Retinal pigment epithelial cell (primary cell): ENCODE results near the gene CRISPLD2.

Experiments
- DNase-seq: peaks from one replicate; pipeline ENCODE4 v3.0.0-alpha.2; 2010; ENCODE audit warnings: low read depth
- H3K4me3 ChIP-seq: 2 replicates; pipeline ENCODE4 v1.5.1; 2011; ENCODE audit warnings: mild to moderate bottlenecking, low read length, control low read depth, moderate library complexity
- CTCF ChIP-seq: conservative IDR thresholded peaks from 2 replicates; pipeline ENCODE4 v1.5.1; 2011; ENCODE audit warnings: low read depth, low read length, control low read depth, inconsistent platforms

Gene CRISPLD2

GRCh38 chr16:84914273-84914672 is 94.5 kb downstream of the CRISPLD2 start:
- no peak for TF ChIP-seq CTCF
- no peak for DNase-seq
- H3K4me3 ChIP-seq: no peak overlapping the region

- TF ChIP-seq CTCF: no peak
- H3K4me3 ChIP-seq: no peak overlapping the region
- DNase-seq: no peak
Observed at GRCh38 chr16:84916178-84916577, 96.4 kb downstream of the CRISPLD2 start.

- H3K4me3 ChIP-seq: no peak overlapping the region
- no peak for TF ChIP-seq CTCF
- DNase-seq: no peak
Observed at GRCh38 chr16:84916850-84917249, 97.1 kb downstream of the CRISPLD2 start.

- no peak overlapping the region for H3K4me3 ChIP-seq
- TF ChIP-seq CTCF: no peak
- no peak for DNase-seq
Observed at GRCh38 chr16:84917492-84917891, 97.7 kb downstream of the CRISPLD2 start.

GRCh38 chr16:84918006-84918909 is 98.5 kb downstream of the CRISPLD2 start:
- TF ChIP-seq CTCF: no peak
- no peak overlapping the region for H3K4me3 ChIP-seq
- DNase-seq: no peak

GRCh38 chr16:84919269-84919668 is 99.5 kb downstream of the CRISPLD2 start:
- H3K4me3 ChIP-seq: no peak overlapping the region
- TF ChIP-seq CTCF: no peak
- no peak for DNase-seq

- no peak for TF ChIP-seq CTCF
- no peak for DNase-seq
- no peak overlapping the region for H3K4me3 ChIP-seq
Observed at GRCh38 chr16:84919708-84920107, 99.9 kb downstream of the CRISPLD2 start.
